HG03565 (cell line): ENCODE data around the gene UNC13B.
"Not testable (repeated sequence)": the region's sequence is repeated elsewhere in the genome, so short reads cannot be mapped to it uniquely, and the experiment has no call there.

Experiments used
- ATAC-seq: cut with Tn5 transposase; IDR thresholded peaks from one replicate; pipeline ENCODE4 v1.9.1; 2021; ENCODE audit warnings: mild to moderate bottlenecking, moderate library complexity; ENCODE audit not compliant: unreplicated experiment

UNC13B gene

DNA sequence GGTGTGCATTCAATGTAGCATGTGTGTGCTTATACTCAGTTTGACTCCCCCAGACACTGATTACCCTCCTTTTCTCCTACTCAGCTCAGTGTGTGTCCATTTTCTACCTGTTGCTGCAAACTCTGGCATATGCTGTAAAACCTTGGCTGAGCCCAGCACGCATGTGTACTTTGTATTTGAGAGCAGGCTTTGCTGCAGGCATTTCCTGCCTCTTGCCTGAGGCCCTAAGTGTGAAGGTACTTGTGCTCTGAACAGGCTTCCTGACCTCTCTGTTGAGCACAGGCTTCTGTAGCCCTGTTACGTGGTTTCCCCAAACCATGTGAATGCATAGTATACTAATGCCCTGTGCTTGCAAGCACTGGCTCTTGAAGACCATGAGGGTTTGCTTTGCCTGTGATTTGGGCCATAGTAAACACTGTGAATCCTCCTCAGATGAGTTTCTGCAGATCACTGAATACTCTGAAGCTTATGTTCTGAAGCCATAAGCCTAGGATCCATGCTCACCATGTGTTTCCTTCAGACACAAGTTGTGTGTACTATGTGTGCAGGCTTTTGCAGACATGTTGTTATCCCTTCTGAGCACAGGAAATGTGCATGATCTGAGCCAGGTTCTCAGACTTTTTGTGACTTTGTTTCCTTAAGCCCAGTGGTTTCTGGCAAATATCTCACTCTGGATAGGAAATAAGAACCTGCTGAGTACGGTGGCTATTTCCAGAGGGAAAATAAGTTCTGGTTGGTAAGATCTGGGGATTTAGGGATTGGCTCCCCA, 203.2 kb downstream of the UNC13B start:
- ATAC-seq: no peak

DNA sequence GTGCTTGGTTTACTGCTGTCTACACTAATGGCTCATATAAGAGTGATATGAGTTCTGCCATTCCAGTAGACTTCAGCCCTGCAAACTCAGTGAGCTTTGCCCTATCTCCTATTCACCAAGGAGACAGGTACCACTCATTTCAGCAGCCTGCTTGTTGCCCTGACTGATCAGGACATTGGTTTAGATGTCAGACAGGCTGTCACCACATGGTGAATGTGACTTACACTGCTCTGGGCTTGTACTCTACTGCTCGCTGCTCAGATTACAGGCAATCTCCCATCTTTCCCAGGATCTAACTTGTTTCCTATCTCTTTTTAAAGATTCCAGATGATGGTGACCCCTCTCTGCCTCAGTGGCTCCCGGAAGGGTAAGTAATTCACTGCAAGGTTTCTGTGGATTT, 204.8 kb downstream of the UNC13B start:
- no peak for ATAC-seq

- ATAC-seq: no peak
Observed at GRCh38 chr9:35367451-35367850, 205.6 kb downstream of the UNC13B start.

DNA sequence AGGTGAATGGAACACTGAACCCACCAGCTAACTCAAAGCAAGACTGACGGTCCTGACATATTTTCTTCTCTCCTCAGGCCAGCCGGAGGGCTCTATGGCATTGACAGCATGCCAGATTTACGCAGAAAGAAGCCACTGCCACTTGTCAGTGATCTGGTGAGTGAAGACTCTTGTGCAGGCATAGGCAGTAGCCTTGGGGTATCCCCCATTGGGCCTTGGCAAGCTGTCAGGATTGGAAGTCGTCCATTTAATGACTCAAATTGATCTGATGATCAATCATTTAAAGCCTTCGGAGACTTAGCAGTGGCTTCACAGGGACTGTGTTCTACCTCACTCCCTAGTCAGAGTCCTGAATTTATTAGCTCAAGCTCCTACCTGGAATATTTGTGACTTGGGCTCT, 208.4 kb downstream of the UNC13B start:
- no peak for ATAC-seq

GRCh38 chr9:35374436-35374835, 212.6 kb downstream of the UNC13B start:
- no peak for ATAC-seq

GRCh38 chr9:35374910-35375309, 213.1 kb downstream of the UNC13B start:
- ATAC-seq: no peak

DNA sequence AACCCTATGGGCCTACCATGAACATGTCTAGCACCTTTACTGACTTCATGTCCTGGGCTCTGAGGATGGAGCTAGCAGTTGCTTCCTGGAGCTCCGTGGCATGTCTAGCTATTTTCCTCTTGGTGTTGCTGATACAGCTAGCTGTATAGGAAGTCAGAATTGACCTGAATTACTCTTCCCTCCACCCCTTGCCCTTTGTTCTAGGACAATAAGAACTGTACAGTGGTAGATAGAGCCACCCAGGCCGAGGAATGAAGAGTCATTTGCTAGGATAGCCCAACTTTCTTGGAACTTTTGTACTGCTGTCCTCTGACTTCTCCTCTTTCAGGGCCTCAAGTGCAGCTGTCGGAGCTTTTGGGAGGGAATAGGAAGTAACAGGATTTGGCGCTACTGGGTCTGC, 218.2 kb downstream of the UNC13B start:
- ATAC-seq: no peak

DNA sequence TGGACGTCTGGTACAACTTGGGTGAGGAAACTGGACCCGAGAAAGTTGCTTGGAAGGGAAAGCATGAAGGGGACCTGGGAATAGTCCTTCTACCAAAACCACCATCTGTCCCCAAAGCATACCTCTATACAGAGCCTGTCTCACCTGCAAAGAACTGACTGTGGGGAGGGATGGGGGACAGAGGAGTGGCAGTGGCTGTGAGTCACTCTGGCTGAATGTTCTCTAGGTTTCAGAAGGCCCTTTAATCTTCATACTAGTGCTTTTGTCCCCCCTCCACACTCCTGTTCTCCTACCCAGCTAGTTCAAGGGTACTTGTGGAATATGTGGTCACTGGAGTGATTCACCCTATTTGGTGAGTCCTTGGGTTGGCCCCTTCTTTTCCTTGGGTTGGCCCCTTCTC, 218.8 kb downstream of the UNC13B start:
- ATAC-seq: no peak

GRCh38 chr9:35385042-35385441, 223.2 kb downstream of the UNC13B start:
- ATAC-seq: no peak

GRCh38 chr9:35395076-35395705, 233.4 kb downstream of the UNC13B start:
- ATAC-seq: no peak

DNA sequence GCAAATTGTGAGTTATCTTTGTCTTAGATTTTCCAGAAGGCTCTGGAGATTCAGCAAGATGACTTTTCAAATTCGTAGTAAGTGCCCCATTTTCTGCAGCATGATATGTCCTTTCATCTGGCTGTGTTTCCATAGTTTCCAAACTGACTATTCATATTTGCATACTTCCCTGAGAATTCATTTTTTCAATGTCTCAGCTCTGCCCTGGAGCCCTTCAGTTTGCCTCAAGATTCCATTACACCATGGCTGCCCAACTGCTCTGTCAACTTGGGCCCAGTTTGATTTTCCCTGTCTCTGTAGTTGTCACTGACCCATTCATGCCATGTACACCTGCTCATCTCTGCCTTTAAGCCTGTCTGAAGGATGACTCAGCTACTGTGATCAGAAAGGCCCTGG, 233.9 kb downstream of the UNC13B start:
- ATAC-seq: no peak

GRCh38 chr9:35396560-35397215, 234.9 kb downstream of the UNC13B start:
- ATAC-seq: no peak

DNA sequence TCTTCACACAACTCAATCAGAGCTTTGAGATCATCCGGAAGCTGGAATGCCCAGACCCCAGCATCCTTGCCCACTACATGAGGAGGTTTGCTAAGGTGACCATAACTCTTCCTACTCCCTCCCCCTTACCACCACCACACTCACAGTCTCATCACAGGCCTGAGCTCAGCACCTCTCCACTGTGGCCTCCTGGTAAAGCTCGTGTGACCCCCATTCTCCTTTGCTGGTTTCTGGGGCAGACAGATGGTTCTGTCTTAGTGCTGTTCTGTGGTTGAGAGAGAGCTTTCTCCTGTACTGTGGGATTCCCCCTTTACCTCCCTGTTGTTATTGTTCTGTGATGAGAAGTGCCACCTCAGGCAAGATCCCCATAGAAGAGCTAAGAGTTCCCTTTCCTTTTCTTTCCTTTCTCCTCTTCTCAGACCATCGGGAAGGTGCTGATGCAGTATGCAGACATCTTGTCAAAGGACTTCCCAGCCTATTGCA, 235.4 kb downstream of the UNC13B start:
- ATAC-seq: no peak

DNA sequence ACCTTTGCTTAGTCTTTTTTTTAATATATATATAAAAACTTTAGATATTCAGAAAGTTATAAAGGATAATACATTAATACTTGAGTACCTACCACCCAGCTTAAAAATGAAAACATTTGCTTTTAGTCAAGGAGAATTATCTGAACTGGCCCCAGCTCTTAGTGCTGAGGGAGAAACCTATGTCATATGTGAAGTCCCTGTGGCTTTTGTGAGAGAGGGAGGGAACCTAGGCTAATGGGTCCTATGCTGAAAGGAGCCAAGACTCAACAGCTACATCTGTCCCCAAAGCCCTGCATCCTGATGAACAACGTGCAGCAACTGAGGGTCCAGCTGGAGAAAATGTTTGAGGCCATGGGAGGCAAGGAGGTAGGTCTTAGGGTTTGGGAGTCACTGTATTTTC, 236.1 kb downstream of the UNC13B start:
- ATAC-seq: no peak

DNA sequence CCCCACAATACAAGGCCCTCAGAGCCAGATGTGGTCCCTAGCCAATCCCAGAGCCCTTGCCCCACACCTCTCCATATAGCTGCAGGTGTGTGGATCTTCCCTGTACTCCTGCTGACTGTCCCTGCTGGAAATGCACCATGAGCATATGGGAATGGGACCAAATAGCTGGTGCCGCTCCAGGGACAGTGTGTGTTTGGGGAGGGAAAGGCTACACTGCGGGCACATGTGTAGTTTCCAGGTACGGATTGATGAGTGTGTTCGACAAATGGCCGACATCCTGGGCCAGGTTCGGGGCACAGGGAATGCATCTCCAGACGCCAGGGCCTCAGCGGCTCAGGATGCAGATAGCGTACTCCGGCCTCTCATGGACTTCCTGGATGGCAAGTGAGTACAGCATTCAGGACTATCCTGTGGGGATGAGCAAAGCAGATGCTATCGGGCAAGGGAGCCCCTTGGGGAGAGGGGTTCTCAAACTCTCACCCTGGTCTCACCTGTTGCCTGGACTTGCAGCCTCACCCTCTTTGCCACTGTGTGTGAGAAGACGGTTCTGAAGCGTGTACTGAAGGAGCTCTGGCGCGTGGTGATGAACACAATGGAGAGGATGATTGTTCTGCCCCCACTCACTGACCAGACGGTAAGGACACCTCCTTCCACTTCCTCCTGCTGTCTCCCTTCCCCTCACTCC, 237.0 kb downstream of the UNC13B start:
- no peak for ATAC-seq

DNA sequence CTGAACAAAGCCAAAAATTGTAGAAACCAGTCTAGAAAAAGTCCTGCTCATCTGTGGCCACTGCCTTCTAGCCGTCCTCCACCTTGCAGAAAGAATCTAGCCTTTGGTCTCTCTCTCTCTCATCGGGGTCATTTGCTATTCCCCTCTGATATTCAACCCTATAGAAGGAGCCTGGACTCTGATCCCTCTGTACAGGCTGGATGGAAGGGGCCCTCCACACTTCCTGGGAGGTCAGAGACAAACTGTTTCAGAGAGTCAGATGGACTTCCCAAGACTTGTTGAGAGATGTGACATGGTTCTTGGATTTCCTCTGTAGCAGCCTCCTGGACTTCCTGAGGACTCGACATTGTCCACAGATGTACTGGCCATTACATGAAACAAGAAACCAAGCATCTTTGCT, 243.1 kb downstream of the UNC13B start:
- ATAC-seq: no peak

GRCh38 chr9:35406183-35406959, 244.6 kb downstream of the UNC13B start:
- no peak for ATAC-seq

GRCh38 chr9:35407846-35408245, 246.0 kb downstream of the UNC13B start:
- no peak for ATAC-seq

GRCh38 chr9:35409434-35409833, 247.6 kb downstream of the UNC13B start:
- not testable (repeated sequence) for ATAC-seq

DNA sequence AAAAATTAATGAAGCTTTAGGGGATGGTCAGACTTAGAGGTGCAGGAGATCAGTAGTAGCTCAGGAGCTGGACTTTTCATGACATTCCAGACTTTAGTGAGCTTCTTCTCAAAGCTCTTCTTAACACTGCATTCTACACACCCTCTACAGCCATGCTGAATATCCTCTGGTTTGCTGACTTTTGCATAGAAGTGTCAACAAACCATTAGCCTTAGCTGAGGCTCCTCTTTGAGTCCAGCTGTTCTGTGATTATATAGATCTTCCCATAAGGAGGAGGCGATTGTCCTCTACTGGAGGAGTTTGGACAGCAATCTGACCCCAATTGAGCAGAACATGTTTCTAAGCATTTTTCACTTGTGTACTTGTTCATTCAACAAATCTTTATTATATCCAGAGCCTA, 253.1 kb downstream of the UNC13B start:
- ATAC-seq: no peak
